OCI-LY7 (cell line): ENCODE results near the gene CSNK1A1L. TPM values are rescaled to one million over a fixed set of nuclear protein-coding genes. Genes with fewer than 3 reads are reported as not detected.

Source experiments
- BruUV-seq: library from RNA; stranded (reverse); fragments of 400-500 nt; replicated peaks from 2 replicates; lab custom pipeline; 2021; lab: Mats Ljungman, UMichigan
- CTCF ChIA-PET: fragments of 300-600 bp; sonication (Branson Sonifier 250); formaldehyde crosslinking; loops from one replicate; lab custom pipeline; 2022; ENCODE audit warnings: antibody characterized with exemption; ENCODE audit not compliant: unreplicated experiment; lab: Charles Lee
- POLR2A ChIA-PET: fragments of 300-600 bp; sonication (Branson Sonifier 250); formaldehyde crosslinking; loops from one replicate; lab custom pipeline; 2022; ENCODE audit warnings: antibody characterized with exemption; lab: Charles Lee
- DNase-seq: peaks from one replicate; pipeline ENCODE4 v3.0.0-alpha.2; 2015; ENCODE audit warnings: low spot score
- H2AFZ ChIP-seq: fragments of 200-600 bp; sonication (generic), shearing (Covaris generic); 2 replicates; pipeline ENCODE4 v1.6.1; 2014; ENCODE audit warnings: mild to moderate bottlenecking, antibody characterized with exemption, low read length, moderate library complexity
- H3K27ac ChIP-seq: fragments of 200-600 bp; sonication (generic); 2 replicates; pipeline ENCODE4 v1.5.1; 2014; ENCODE audit warnings: mixed run types, low read depth, mild to moderate bottlenecking, moderate library complexity, low read length, inconsistent platforms; ENCODE audit not compliant: poor library complexity, severe bottlenecking
- H3K36me3 ChIP-seq: fragments of 200-600 bp; sonication (generic); 2 replicates; pipeline ENCODE4 v1.6.1; 2014; ENCODE audit warnings: mild to moderate bottlenecking, antibody characterized with exemption, low read length, moderate library complexity, mixed read lengths; ENCODE audit not compliant: insufficient read depth
- H3K4me1 ChIP-seq: fragments of 200-600 bp; sonication (generic); 2 replicates; pipeline ENCODE4 v1.5.1; 2014; ENCODE audit warnings: mild to moderate bottlenecking, low read length; ENCODE audit not compliant: insufficient read depth, poor library complexity, severe bottlenecking
- H3K4me2 ChIP-seq: fragments of 200-600 bp; sonication (generic); 2 replicates; pipeline ENCODE4 v1.6.1; 2014; ENCODE audit warnings: mild to moderate bottlenecking, low read length
- H3K4me3 ChIP-seq: fragments of 200-600 bp; sonication (generic); 2 replicates; pipeline ENCODE4 v1.5.1; 2014; ENCODE audit warnings: mild to moderate bottlenecking, low read depth, low read length; ENCODE audit not compliant: poor library complexity, severe bottlenecking
- H3K79me2 ChIP-seq: fragments of 200-600 bp; sonication (generic); 2 replicates; pipeline ENCODE4 v1.6.1; 2016; ENCODE audit warnings: low read depth, mild to moderate bottlenecking, low read length, moderate library complexity, mixed read lengths; ENCODE audit not compliant: insufficient read depth
- H3K9me2 ChIP-seq: fragments of 200-600 bp; sonication (generic); 2 replicates; pipeline ENCODE4 v1.6.1; 2016; ENCODE audit warnings: mild to moderate bottlenecking, low read length, mixed read lengths; ENCODE audit not compliant: insufficient read depth
- H3K9me3 ChIP-seq: fragments of 200-600 bp; sonication (generic); 2 replicates; pipeline ENCODE4 v1.6.1; 2014; ENCODE audit warnings: mild to moderate bottlenecking, mixed run types, low read length, mixed read lengths
- H4K20me1 ChIP-seq: fragments of 200-600 bp; sonication (generic); 2 replicates; pipeline ENCODE4 v1.6.1; 2014; ENCODE audit warnings: mild to moderate bottlenecking, antibody characterized with exemption, low read length, moderate library complexity, mixed read lengths; ENCODE audit not compliant: insufficient read depth
- EZH2phosphoT487 ChIP-seq: fragments of 200-600 bp; sonication (generic); IDR thresholded peaks from 2 replicates; pipeline ENCODE4 v1.6.1; 2018; ENCODE audit warnings: low read depth, borderline replicate concordance, mild to moderate bottlenecking, mixed run types, antibody characterized with exemption, low read length, moderate library complexity, mixed read lengths
- intact Hi-C: fragments of 100-400 bp; cut with micrococcal nuclease; formaldehyde crosslinking; loops from one replicate; pipeline ENCODE4 v1.10.0; 2022; ENCODE audit not compliant: unreplicated experiment
- total RNA-seq, 2 experiments: library from RNA; depleted of rRNA in 1 of 2; stranded (reverse); fragments of >200 nt in 1 of 2; shearing (Covaris generic) in 1 of 2; gene quantifications; 2 replicates each; pipeline ENCODE4 v1.2.3, GENCODE V29; 2014 to 2022
- TF ChIP-seq, protein P1 (sequence below): fragments of 200-600 bp; sonication (generic); conservative IDR thresholded peaks from 2 replicates; pipeline ENCODE4 v1.5.1; 2014; ENCODE audit warnings: mild to moderate bottlenecking, antibody characterized with exemption, low read length, moderate library complexity, mixed read lengths

Gene CSNK1A1L
- total RNA-seq, 2 experiments from 2014 or later = not detected

DNA sequence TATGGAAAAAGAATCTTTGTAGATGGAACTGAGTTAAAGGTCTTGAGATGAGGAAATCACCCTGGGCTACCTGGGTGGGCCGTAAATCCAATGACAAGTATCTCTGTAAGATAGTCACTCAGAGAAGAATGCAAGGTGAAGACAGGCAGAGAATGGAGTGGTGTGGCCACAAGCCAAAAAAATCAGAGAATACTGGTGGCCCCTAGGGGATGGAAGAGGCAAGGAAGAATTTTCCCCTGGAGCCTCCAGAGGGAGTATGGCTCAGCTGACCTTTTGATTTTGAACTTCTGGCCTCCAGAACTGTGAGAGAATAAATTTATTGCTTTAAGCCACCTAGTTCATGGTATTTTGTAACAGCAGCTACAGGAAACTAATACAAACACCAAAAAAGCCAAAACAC, 32.7 kb upstream of the CSNK1A1L start:
- intact Hi-C loops = no loop called here
- Histone ChIP-seq H3K4me1 (no peaks in the 10 kb centered on the region), H4K20me1 (no peaks in the 10 kb centered on the region), H3K9me2 (no peaks in the 10 kb centered on the region), H3K36me3 (no peaks in the 10 kb centered on the region), H3K9me3 (no peaks in the 10 kb centered on the region), H2AFZ (no peak overlapping the region), H3K4me2 (no peak overlapping the region), H3K79me2 (no peaks in the 10 kb centered on the region), H3K4me3 (no peak overlapping the region), H3K27ac (no peak overlapping the region)
- POLR2A ChIA-PET = no interaction called here
- CTCF ChIA-PET = no interaction called here
- no TSS peak for BruUV-seq
- TF ChIP-seq, protein P1, sequence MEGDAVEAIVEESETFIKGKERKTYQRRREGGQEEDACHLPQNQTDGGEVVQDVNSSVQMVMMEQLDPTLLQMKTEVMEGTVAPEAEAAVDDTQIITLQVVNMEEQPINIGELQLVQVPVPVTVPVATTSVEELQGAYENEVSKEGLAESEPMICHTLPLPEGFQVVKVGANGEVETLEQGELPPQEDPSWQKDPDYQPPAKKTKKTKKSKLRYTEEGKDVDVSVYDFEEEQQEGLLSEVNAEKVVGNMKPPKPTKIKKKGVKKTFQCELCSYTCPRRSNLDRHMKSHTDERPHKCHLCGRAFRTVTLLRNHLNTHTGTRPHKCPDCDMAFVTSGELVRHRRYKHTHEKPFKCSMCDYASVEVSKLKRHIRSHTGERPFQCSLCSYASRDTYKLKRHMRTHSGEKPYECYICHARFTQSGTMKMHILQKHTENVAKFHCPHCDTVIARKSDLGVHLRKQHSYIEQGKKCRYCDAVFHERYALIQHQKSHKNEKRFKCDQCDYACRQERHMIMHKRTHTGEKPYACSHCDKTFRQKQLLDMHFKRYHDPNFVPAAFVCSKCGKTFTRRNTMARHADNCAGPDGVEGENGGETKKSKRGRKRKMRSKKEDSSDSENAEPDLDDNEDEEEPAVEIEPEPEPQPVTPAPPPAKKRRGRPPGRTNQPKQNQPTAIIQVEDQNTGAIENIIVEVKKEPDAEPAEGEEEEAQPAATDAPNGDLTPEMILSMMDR = no peak
- no peak for DNase-seq

DNA sequence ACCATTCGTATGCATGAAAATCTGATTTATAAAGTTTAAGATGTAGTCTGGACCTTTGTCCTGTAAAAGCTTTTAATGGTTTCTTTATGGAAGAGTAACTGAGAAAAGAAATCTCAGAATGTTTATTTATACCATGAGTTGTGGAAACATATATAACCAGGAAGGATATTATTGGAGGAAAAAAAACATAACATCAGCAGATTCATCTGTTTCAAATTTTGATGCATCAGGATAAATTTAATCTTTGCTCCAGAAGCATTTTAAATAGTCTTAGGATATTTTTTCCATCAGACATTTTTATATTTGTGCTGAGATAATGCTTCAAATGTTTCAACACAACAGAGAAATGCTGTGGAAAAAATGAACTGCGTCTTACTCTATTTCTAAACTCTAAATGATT, 31.2 kb upstream of the CSNK1A1L start:
- CTCF ChIA-PET = no interaction called here
- POLR2A ChIA-PET = interaction anchor here (0.6 to 1.1 kb wide), 2 partner anchors 19 to 1184 kb away, joined by 3 read pairs; no protein-coding TSS in a partner anchor

DNA sequence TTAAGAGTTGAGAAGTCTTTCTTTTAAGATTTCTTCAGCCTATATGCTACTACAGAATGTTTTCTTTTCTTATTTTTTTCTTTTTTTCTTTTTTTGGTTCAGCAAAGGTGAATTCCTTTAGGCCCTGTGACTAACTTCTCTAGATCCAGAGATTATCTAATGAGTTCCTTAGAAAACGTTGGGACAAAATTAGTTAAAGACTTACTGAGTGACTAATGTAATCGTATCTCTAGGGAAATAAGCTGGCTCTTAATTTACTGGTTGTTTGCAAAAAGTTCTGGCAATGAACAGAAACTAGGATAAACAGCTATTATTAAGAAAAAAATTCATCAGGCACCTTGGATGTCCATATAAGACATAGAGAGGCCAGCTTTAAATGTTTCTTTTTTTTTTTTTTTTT, 30.7 kb upstream of the CSNK1A1L start:
- Histone ChIP-seq H3K4me3 (no peak overlapping the region), H3K9me2 (no peaks in the 10 kb centered on the region), H2AFZ (no peak overlapping the region), H4K20me1 (no peaks in the 10 kb centered on the region), H3K9me3 (no peaks in the 10 kb centered on the region), H3K4me1 (no peaks in the 10 kb centered on the region), H3K79me2 (no peaks in the 10 kb centered on the region), H3K27ac (no peak overlapping the region), H3K36me3 (no peaks in the 10 kb centered on the region), H3K4me2 (no peak overlapping the region)
- intact Hi-C loops = no loop called here
- no peak for DNase-seq
- POLR2A ChIA-PET = interaction anchor here (0.6 to 1.1 kb wide), 3 partner anchors 11 to 1185 kb away, joined by 3 to 4 read pairs (median 3); no protein-coding TSS in a partner anchor
- CTCF ChIA-PET = no interaction called here
- BruUV-seq = no TSS peak
- TF ChIP-seq EZH2phosphoT487 = no peak
- TF ChIP-seq, protein P1 = no peak

More for the DNA sequence above, 31.2 kb upstream of the CSNK1A1L start:
- TF ChIP-seq, protein P1 = no peak
- TF ChIP-seq EZH2phosphoT487 = no peak
- Histone ChIP-seq H3K4me3 (no peak overlapping the region), H3K36me3 (no peaks in the 10 kb centered on the region), H3K27ac (no peak overlapping the region), H3K4me2 (no peak overlapping the region), H3K79me2 (no peaks in the 10 kb centered on the region), H2AFZ (no peak overlapping the region), H3K9me2 (no peaks in the 10 kb centered on the region), H3K9me3 (no peaks in the 10 kb centered on the region), H4K20me1 (no peaks in the 10 kb centered on the region), H3K4me1 (no peaks in the 10 kb centered on the region)
- no peak for DNase-seq
- intact Hi-C loops = no loop called here
- BruUV-seq = no TSS peak
